Gastroesophageal sphincter (tissue), 3 donors: ENCODE results near the gene DSCAML1.

ENCODE experiments used
- EP300 ChIP-seq: sonication (generic); formaldehyde crosslinking; IDR thresholded peaks from one replicate; pipeline ENCODE4 v1.6.1; 2017; ENCODE audit warnings: antibody characterized with exemption, mild to moderate bottlenecking
- POLR2A ChIP-seq, 2 donors: fragments of 450-650 bp; IDR thresholded peaks; one replicate each; pipeline ENCODE4 v1.6.1; 2017; ENCODE audit warnings: antibody characterized with exemption in 2 of 2, mild to moderate bottlenecking in 2 of 2, moderate library complexity in 1 of 2
- POLR2AphosphoS5 ChIP-seq: sonication (generic); formaldehyde crosslinking; IDR thresholded peaks from one replicate; pipeline ENCODE4 v1.6.1; 2017; ENCODE audit warnings: antibody characterized with exemption
- TF ChIP-seq, protein P1 (sequence below), 4 experiments: fragments of 200-600 bp in 2 of 4; fragments of 450-650 bp in 2 of 4; sonication (generic) in 1 of 4; IDR thresholded peaks; one replicate each; pipeline ENCODE4 v1.5.1; 2017 to 2019; ENCODE audit warnings: antibody characterized with exemption in 4 of 4, mild to moderate bottlenecking in 2 of 4, moderate library complexity in 2 of 4

DNA sequence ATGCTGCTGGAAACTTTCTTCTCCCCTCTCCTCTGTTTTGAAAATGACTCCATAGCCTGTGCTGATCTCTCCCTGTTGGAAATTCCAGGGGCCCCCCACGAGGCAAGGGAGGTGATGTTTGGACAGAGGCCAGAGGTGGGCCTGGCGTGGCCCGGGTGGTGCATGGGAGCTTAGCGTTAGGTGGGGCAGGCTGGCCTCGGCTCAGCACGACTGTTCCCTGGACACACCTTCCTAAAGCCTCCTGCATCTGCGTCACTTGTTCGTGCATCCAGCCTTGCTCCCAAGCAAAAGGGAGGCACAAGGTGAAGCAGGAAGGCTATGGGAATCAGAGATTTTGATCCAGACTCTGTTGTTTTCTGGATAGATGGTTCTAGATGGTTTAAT, 334.2 kb downstream of the DSCAML1 start:
- no peak for TF ChIP-seq POLR2A (IDR thresholded peaks at IDR 0.05)
- TF ChIP-seq POLR2AphosphoS5: no peak
- no peak for TF ChIP-seq EP300
- TF ChIP-seq, protein P1, sequence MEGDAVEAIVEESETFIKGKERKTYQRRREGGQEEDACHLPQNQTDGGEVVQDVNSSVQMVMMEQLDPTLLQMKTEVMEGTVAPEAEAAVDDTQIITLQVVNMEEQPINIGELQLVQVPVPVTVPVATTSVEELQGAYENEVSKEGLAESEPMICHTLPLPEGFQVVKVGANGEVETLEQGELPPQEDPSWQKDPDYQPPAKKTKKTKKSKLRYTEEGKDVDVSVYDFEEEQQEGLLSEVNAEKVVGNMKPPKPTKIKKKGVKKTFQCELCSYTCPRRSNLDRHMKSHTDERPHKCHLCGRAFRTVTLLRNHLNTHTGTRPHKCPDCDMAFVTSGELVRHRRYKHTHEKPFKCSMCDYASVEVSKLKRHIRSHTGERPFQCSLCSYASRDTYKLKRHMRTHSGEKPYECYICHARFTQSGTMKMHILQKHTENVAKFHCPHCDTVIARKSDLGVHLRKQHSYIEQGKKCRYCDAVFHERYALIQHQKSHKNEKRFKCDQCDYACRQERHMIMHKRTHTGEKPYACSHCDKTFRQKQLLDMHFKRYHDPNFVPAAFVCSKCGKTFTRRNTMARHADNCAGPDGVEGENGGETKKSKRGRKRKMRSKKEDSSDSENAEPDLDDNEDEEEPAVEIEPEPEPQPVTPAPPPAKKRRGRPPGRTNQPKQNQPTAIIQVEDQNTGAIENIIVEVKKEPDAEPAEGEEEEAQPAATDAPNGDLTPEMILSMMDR (IDR thresholded peaks at IDR 0.05): no peak
